Smooth muscle cell (in vitro differentiated cells): Measurements from ENCODE around the gene EME2. TPM values are rescaled to one million over a fixed set of nuclear protein-coding genes. Genes with fewer than 3 reads are reported as not detected.
"Not testable (repeated sequence)": the region's sequence is repeated elsewhere in the genome, so short reads cannot be mapped to it uniquely, and the experiment has no call there.

Experiments
- DNase-seq: peaks from one replicate; lab custom pipeline; 2025; ENCODE audit not compliant: unreplicated experiment; lab: John Stamatoyannopoulos, UW
- H2AFZ ChIP-seq: fragments of 200-600 bp; sonication (generic); 2 replicates; pipeline ENCODE4 v1.6.0; 2016; ENCODE audit warnings: antibody characterized with exemption, low read depth, mild to moderate bottlenecking
- H3F3A ChIP-seq: fragments of 200-600 bp; sonication (generic); 2 replicates; pipeline ENCODE4 v1.6.0; 2017; ENCODE audit warnings: antibody characterized with exemption, low read depth
- H3K27ac ChIP-seq: fragments of 200-600 bp; sonication (generic); 2 replicates; pipeline ENCODE4 v1.5.1; 2016; ENCODE audit warnings: low read depth, mild to moderate bottlenecking
- H3K27me3 ChIP-seq: fragments of 200-600 bp; sonication (generic); 2 replicates; pipeline ENCODE4 v1.6.1; 2016; ENCODE audit warnings: low read depth, mild to moderate bottlenecking
- H3K36me3 ChIP-seq: fragments of 200-600 bp; sonication (generic); 2 replicates; pipeline ENCODE4 v1.5.1; 2016; ENCODE audit warnings: low read depth
- H3K4me1 ChIP-seq: fragments of 200-600 bp; sonication (generic); 2 replicates; pipeline ENCODE4 v1.5.1; 2016; ENCODE audit warnings: low read depth
- H3K4me2 ChIP-seq: fragments of 200-600 bp; sonication (generic); 2 replicates; pipeline ENCODE4 v1.6.0; 2016; ENCODE audit warnings: mild to moderate bottlenecking
- H3K4me3 ChIP-seq: fragments of 200-600 bp; sonication (generic); 2 replicates; pipeline ENCODE4 v1.5.1; 2016; ENCODE audit warnings: mild to moderate bottlenecking
- H3K79me2 ChIP-seq: fragments of 200-600 bp; sonication (generic); 2 replicates; pipeline ENCODE4 v1.6.0; 2016; ENCODE audit warnings: low read depth, mild to moderate bottlenecking
- H3K9ac ChIP-seq: fragments of 200-600 bp; sonication (generic); 2 replicates; pipeline ENCODE4 v1.6.0; 2016; ENCODE audit warnings: low read depth
- H3K9me3 ChIP-seq: fragments of 200-600 bp; sonication (generic); replicated peaks from 2 replicates; pipeline ENCODE4 v1.5.1; 2016; ENCODE audit warnings: low read depth
- H4K20me1 ChIP-seq: fragments of 200-600 bp; sonication (generic); 2 replicates; pipeline ENCODE4 v1.6.0; 2016; ENCODE audit warnings: low read depth
- WGBS: methylation state at CpG from one replicate; pipeline ENCODE4 v1.1.7; 2016; ENCODE audit warnings: low lambda C conversion rate; 5-methylcytosine and 5-hydroxymethylcytosine counted together
- polyA plus RNA-seq: library from polyadenylated mRNA; unstranded; fragments of >200 nt; fragmentation: Nextera tagmentation; extraction: Ambion mirVana; gene quantifications from 2 replicates; pipeline ENCODE4 v1.2.1, GENCODE V29; 2016
- total RNA-seq: library from RNA; depleted of rRNA; stranded (reverse); fragments of >200 nt; gene quantifications from 2 replicates; pipeline ENCODE4 v1.2.3, GENCODE V29; 2014
- TF ChIP-seq, protein P1 (sequence below): fragments of 200-600 bp; sonication (generic); IDR thresholded peaks from 2 replicates; pipeline ENCODE4 v1.5.1; 2017; ENCODE audit warnings: borderline replicate concordance, mild to moderate bottlenecking, antibody characterized with exemption; ENCODE audit not compliant: insufficient read depth, poor library complexity, severe bottlenecking

The EME2 gene
- total and polyA plus RNA-seq, 2 experiments from 2014 or later = 3.6 to 3.8 TPM

DNA sequence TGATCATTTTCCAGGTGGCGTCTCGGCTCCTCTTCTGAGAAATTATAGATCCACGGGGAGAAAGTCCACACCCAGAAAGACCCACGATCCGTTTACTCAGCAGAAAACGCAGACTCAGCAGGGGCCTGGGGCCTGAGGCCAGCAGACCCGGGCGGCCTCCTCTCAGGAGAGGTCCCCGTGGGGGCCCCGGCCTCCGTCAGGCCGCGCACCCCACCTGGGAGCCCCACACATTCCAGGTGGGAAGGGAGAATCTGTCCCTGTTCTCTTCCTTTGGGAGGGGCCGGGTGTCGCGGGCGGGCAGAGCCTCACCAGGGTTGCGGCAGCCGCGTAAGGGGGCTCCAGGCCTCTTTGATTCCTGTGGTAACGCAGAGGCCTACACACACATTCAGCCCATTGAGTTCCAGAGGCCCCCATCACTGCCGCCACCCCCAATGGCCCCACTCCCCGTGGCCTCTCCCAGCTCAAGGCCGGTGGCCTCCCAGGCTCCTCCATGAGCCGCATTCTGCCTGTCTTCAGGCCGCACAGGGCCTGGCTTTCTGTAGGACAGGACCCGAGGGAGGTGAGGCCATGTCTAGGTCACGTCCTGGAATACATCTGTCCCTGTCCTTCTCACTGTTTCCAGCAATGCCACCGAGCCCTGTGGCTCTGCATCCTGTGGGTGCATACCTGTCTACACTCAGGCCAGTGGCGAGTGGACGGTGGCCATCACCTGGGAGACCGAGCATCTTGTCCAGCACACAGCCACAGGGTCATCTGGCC, 22.5 kb downstream of the EME2 start:
- Histone ChIP-seq H3K4me3 (no peak overlapping the region), H3K9ac (no peak overlapping the region), H3K27ac (no peak overlapping the region), H3K79me2 (no peaks in the 10 kb centered on the region), H3F3A (no peaks in the 10 kb centered on the region), H3K4me1 (no peaks in the 10 kb centered on the region), H4K20me1 (no peaks in the 10 kb centered on the region), H3K4me2 (no peak overlapping the region), H2AFZ (no peak overlapping the region), H3K9me3 (no peaks in the 10 kb centered on the region), H3K36me3 (no peaks in the 10 kb centered on the region), H3K27me3 (no peaks in the 10 kb centered on the region)
- TF ChIP-seq, protein P1, sequence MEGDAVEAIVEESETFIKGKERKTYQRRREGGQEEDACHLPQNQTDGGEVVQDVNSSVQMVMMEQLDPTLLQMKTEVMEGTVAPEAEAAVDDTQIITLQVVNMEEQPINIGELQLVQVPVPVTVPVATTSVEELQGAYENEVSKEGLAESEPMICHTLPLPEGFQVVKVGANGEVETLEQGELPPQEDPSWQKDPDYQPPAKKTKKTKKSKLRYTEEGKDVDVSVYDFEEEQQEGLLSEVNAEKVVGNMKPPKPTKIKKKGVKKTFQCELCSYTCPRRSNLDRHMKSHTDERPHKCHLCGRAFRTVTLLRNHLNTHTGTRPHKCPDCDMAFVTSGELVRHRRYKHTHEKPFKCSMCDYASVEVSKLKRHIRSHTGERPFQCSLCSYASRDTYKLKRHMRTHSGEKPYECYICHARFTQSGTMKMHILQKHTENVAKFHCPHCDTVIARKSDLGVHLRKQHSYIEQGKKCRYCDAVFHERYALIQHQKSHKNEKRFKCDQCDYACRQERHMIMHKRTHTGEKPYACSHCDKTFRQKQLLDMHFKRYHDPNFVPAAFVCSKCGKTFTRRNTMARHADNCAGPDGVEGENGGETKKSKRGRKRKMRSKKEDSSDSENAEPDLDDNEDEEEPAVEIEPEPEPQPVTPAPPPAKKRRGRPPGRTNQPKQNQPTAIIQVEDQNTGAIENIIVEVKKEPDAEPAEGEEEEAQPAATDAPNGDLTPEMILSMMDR = no peak
- no peak for DNase-seq
- 95% methylated on average over 30 of the region's 32 CpGs for WGBS

DNA sequence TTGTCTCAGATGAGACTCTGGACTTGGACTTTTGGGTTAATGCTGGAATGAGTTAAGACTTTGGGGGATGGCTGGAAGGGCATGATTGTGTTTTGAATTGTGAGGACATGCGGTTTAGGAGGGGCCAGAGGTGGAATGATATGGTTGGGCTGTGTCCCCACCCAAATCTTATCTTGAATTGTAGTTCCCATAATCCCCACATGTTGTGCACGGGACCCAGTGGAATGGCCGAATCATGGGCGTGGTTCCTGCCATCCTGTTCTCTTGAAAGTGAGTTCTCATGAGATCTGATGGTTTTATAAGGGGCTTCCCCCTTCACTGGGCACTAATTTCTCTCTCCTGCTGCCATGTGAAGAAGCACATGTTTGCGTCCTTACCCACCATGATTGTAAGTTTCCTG, 26.7 kb downstream of the EME2 start:
- H3K4me1 ChIP-seq, H3K9me3 ChIP-seq, H3K27me3 ChIP-seq, H2AFZ ChIP-seq, H3F3A ChIP-seq, H3K79me2 ChIP-seq, H3K36me3 ChIP-seq, DNase-seq, H3K27ac ChIP-seq, H4K20me1 ChIP-seq, H3K4me3 ChIP-seq, H3K4me2 ChIP-seq, H3K9ac ChIP-seq: not testable (repeated sequence)
- 75% methylated on average over 5 of the region's 5 CpGs for WGBS

DNA sequence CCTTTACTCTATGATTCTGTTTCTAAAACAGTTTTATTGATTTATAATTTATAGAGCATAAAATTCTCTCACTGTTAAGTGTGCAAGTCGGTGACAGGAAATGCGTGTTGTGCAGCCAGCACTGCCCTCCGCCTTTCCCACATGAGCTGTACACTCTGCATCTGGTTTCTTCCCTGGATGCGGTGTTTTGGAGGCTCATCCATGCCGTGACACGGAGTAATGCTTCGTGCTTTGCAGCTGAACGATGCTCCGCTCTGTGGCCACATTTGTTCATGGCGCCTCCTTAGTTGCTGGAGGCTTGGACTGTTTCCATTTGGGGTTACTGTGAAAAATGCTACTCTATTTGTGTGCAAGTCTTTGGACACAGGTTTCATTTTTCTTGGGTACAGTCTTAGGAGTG, 28.1 kb downstream of the EME2 start:
- no peak overlapping the region for H3K27ac ChIP-seq
- WGBS = 90% methylated on average over 10 of the region's 10 CpGs
- H3K9me3 ChIP-seq = no peaks in the 10 kb centered on the region
- no peaks in the 10 kb centered on the region for H3F3A ChIP-seq
- no peaks in the 10 kb centered on the region for H3K27me3 ChIP-seq
- H4K20me1 ChIP-seq = no peaks in the 10 kb centered on the region
- H3K36me3 ChIP-seq = no peaks in the 10 kb centered on the region
- no peak for DNase-seq
- H3K9ac ChIP-seq = no peak overlapping the region
- no peaks in the 10 kb centered on the region for H3K4me1 ChIP-seq
- TF ChIP-seq, protein P1 = no peak
- no peaks in the 10 kb centered on the region for H3K79me2 ChIP-seq
- no peak overlapping the region for H3K4me3 ChIP-seq
- H3K4me2 ChIP-seq = no peak overlapping the region
- H2AFZ ChIP-seq = no peak overlapping the region

DNA sequence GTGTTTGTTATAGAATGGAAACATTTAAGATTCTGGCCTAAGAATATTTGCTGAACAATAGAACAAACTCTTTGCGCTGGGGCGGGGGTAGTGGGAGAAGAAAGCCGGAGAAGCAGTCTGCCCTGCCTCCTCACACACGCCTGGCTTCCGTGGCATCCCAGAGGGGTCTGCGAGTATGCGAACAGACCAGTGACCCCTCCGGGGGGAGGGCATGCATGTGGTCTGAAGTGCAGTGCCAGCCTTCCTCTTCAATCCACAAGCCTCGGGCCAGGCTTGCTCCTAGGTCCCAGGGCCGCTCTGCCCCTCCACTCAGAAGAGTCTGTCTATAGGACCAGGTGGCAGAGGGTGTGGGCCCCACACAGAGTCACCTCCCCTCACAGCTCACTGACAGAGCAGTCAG, 35.0 kb downstream of the EME2 start:
- no peak overlapping the region for H3K27ac ChIP-seq
- H3K36me3 ChIP-seq = no peaks in the 10 kb centered on the region
- WGBS = 89% methylated on average over 10 of the region's 10 CpGs
- H3F3A ChIP-seq = no peaks in the 10 kb centered on the region
- TF ChIP-seq, protein P1 = no peak
- H3K79me2 ChIP-seq = no peaks in the 10 kb centered on the region
- no peaks in the 10 kb centered on the region for H3K27me3 ChIP-seq
- H3K4me2 ChIP-seq = no peak overlapping the region
- H3K4me1 ChIP-seq = peaks cover 2% of the 10 kb centered on the region
- no peaks in the 10 kb centered on the region for H3K9me3 ChIP-seq
- DNase-seq = no peak
- no peak overlapping the region for H3K4me3 ChIP-seq
- H2AFZ ChIP-seq = no peak overlapping the region
- H4K20me1 ChIP-seq = no peaks in the 10 kb centered on the region
- no peak overlapping the region for H3K9ac ChIP-seq
